ENCODE results near the gene HOATZ.
A peak's percentile ranks its signal among the peaks of the same experiment; 100 is the strongest.

The HOATZ gene

GRCh38 chr11:111513240-111513605 lies 1.4 kb upstream of the HOATZ start:
- H3K27me3 ChIP-seq (ENCODE audit: insufficient read depth, low read length, poor library complexity, severe bottlenecking): no peaks in the 10 kb centered on the region
- no peak overlapping the region for H3K4me2 ChIP-seq (ENCODE audit: low read depth, low read length, poor library complexity, severe bottlenecking)
- no peak overlapping the region for H2AFZ ChIP-seq (ENCODE audit: low read length)
- H4K20me1 ChIP-seq (ENCODE audit: insufficient read depth, low read length, poor library complexity, severe bottlenecking): no peaks in the 10 kb centered on the region
- H3K36me3 ChIP-seq (ENCODE audit: insufficient read depth, low read length): no peaks in the 10 kb centered on the region
- no peaks in the 10 kb centered on the region for H3K9me2 ChIP-seq (replicated peaks; ENCODE audit: low read depth, low read length)
- H3K4me3 ChIP-seq (ENCODE audit: low read length, poor library complexity, severe bottlenecking): no peak overlapping the region
- TF ChIP-seq CTCF (conservative IDR thresholded peaks at IDR 0.05; ENCODE audit: low read length) (no peak), EZH2phosphoT487 (IDR thresholded peaks at IDR 0.05; ENCODE audit: borderline replicate concordance) (no peak)
- no peak overlapping the region for H3K9ac ChIP-seq (ENCODE audit: low read depth, low read length, poor library complexity, severe bottlenecking)
- H3K4me1 ChIP-seq (ENCODE audit: insufficient read depth, low read length, poor library complexity, severe bottlenecking): no peaks in the 10 kb centered on the region
- no peaks in the 10 kb centered on the region for H3K79me2 ChIP-seq (ENCODE audit: insufficient read depth, low read length)
- H3K9me3 ChIP-seq (ENCODE audit: insufficient read depth, low read depth, low read length): no peaks in the 10 kb centered on the region
- no peaks in the 10 kb centered on the region for H3F3A ChIP-seq (ENCODE audit: low read depth)

- Histone ChIP-seq H3K4me3 (ENCODE audit: low read length, poor library complexity, severe bottlenecking) (no peak overlapping the region), H3K4me1 (ENCODE audit: insufficient read depth, low read length, poor library complexity, severe bottlenecking) (no peaks in the 10 kb centered on the region), H3K9ac (ENCODE audit: low read depth, low read length, poor library complexity, severe bottlenecking) (no peak overlapping the region), H3K9me3 (ENCODE audit: insufficient read depth, low read depth, low read length) (no peaks in the 10 kb centered on the region), H3K4me2 (ENCODE audit: low read depth, low read length, poor library complexity, severe bottlenecking) (no peak overlapping the region), H3K36me3 (ENCODE audit: insufficient read depth, low read length) (no peaks in the 10 kb centered on the region), H3F3A (ENCODE audit: low read depth) (no peaks in the 10 kb centered on the region), H4K20me1 (ENCODE audit: insufficient read depth, low read length, poor library complexity, severe bottlenecking) (no peaks in the 10 kb centered on the region), H3K9me2 (replicated peaks; ENCODE audit: low read depth, low read length) (no peaks in the 10 kb centered on the region), H2AFZ (ENCODE audit: low read length) (0 out of 2 replicates have a peak overlapping the region, but pooled peaks have one; percentile 22), H3K79me2 (ENCODE audit: insufficient read depth, low read length) (no peaks in the 10 kb centered on the region), H3K27me3 (ENCODE audit: insufficient read depth, low read length, poor library complexity, severe bottlenecking) (no peaks in the 10 kb centered on the region)
- no peak for TF ChIP-seq CTCF (conservative IDR thresholded peaks at IDR 0.05; ENCODE audit: low read length)
- TF ChIP-seq EZH2phosphoT487 (IDR thresholded peaks at IDR 0.05; ENCODE audit: borderline replicate concordance): no peak
Measured at GRCh38 chr11:111515591-111515990, 1.0 kb downstream of the HOATZ start.

- Histone ChIP-seq H3K9me3 (ENCODE audit: insufficient read depth, low read depth, low read length) (no peaks in the 10 kb centered on the region), H3K4me2 (ENCODE audit: low read depth, low read length, poor library complexity, severe bottlenecking) (no peak overlapping the region), H3K4me1 (ENCODE audit: insufficient read depth, low read length, poor library complexity, severe bottlenecking) (no peaks in the 10 kb centered on the region), H4K20me1 (ENCODE audit: insufficient read depth, low read length, poor library complexity, severe bottlenecking) (no peaks in the 10 kb centered on the region), H3K27me3 (ENCODE audit: insufficient read depth, low read length, poor library complexity, severe bottlenecking) (no peaks in the 10 kb centered on the region), H3F3A (ENCODE audit: low read depth) (no peaks in the 10 kb centered on the region), H3K36me3 (ENCODE audit: insufficient read depth, low read length) (no peaks in the 10 kb centered on the region), H3K9ac (ENCODE audit: low read depth, low read length, poor library complexity, severe bottlenecking) (no peak overlapping the region), H3K79me2 (ENCODE audit: insufficient read depth, low read length) (no peaks in the 10 kb centered on the region), H3K4me3 (ENCODE audit: low read length, poor library complexity, severe bottlenecking) (no peak overlapping the region), H2AFZ (ENCODE audit: low read length) (peak overlapping the region; percentile 45; the same call in 1 of the 2 replicates), H3K9me2 (replicated peaks; ENCODE audit: low read depth, low read length) (no peaks in the 10 kb centered on the region)
- TF ChIP-seq EZH2phosphoT487 (IDR thresholded peaks at IDR 0.05; ENCODE audit: borderline replicate concordance) (no peak), CTCF (conservative IDR thresholded peaks at IDR 0.05; ENCODE audit: low read length) (no peak)
Measured at GRCh38 chr11:111518668-111519067, 4.1 kb downstream of the HOATZ start.

Measured in Loucy (cell line).